Activated naive CD8-positive, alpha-beta T cell treated with anti-CD3 and anti-CD28 coated beads, Interleukin-2, amount 10 ng/mL, durations not matched to agents 7 days and 5 days (primary cell): ENCODE measurements around the gene BRSK1. TPM values are rescaled to one million over a fixed set of nuclear protein-coding genes. Genes with fewer than 3 reads are reported as not detected.

Experiments used
- ATAC-seq: fragments of 150-1000 bp; cut with Tn5 transposase; one replicate; pipeline ENCODE4 v1.10.0; 2021; ENCODE audit warnings: low read depth, moderate library complexity
- POLR2A ChIA-PET: fragments of 350-600 bp; sonication (Branson Sonifier 250); formaldehyde crosslinking; loops from one replicate; lab custom pipeline; 2021; ENCODE audit warnings: antibody characterized with exemption; lab: Charles Lee
- DNase-seq: peaks from one replicate; pipeline ENCODE4 v3.0.0; 2021
- H3K27ac Mint-ChIP-seq: one replicate; pipeline ENCODE4 v1.8.0; 2022; ENCODE audit warnings: mild to moderate bottlenecking, mixed read lengths
- H3K27me3 Mint-ChIP-seq: one replicate; pipeline ENCODE4 v1.8.0; 2022; ENCODE audit warnings: mild to moderate bottlenecking, moderate library complexity, mixed read lengths
- H3K36me3 Mint-ChIP-seq: one replicate; pipeline ENCODE4 v1.8.0; 2021; ENCODE audit warnings: mild to moderate bottlenecking, mixed read lengths
- H3K4me1 Mint-ChIP-seq: one replicate; pipeline ENCODE4 v1.8.0; 2021; ENCODE audit warnings: mixed read lengths
- H3K4me3 Mint-ChIP-seq: one replicate; pipeline ENCODE4 v1.8.0; 2022; ENCODE audit warnings: mild to moderate bottlenecking, moderate library complexity, mixed read lengths
- H3K9me3 Mint-ChIP-seq: one replicate; pipeline ENCODE4 v1.8.0; 2021; ENCODE audit warnings: mixed read lengths
- total RNA-seq, 2 experiments: library from RNA; stranded (reverse); gene quantifications; one replicate each; pipeline ENCODE4 v1.2.3, GENCODE V29; 2021

BRSK1 gene
- 1 to 10 TPM; 9.0 TPM for total RNA-seq

DNA sequence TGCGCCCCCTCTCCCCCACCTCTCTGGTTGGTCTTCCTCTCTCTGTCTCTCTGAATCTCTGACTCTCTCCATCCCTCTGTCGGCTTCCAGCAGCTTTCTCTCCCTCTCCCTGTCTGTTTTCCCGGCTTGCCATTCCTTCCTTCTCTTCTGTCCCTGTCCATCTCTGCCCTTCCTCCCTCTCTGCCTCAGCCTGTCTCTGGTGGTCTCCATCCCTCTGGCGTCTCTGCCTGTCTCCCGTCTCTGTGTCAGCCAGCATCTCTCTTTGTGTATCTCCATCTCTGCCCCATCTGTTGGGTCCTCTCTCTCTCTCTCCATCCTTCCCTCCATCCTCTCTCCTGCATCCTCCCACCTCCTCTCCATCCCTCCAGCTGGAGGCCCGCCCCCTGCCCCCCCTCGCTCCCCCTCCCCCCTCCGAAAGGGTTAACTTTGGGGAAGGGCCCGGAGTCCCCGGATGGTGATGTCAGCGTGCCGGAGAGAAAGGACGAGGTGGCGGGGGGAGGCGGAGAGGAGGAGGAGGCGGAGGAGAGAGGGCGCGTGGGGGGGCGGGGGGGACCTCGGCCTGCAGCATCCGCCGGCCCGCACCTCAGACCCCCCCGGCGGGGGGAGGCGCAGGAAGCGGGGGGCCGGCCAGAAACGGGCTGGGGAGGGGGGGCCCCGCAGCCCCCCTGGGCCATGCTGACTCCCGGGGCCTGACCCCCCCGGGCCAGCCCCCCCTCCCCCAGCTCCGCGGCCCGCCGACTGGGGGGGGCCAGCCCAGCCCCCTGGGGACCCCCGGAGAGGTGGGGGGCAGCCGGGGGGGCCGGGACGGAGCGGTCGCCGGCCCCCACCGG lies at the start of gene BRSK1:
Gene BRSK1 (plus strand): TSS at position 450 of the 830 bp plus-strand sequence. CDS start 446 bp downstream, outside the sequence.
- H3K27me3 Mint-ChIP-seq, result peaks cover 11% of the 10 kb centered on the region
- H3K4me3 Mint-ChIP-seq, result peak within 1 kb of the TSS; percentile 80
- POLR2A ChIA-PET, result interaction anchor here (2.0 kb wide), 1 partner anchor 25 kb away, joined by 11 read pairs; the partner anchor contains the start of gene PPP6R1
- no peaks in the 10 kb centered on the region for H3K9me3 Mint-ChIP-seq
- no peaks in the 10 kb centered on the region for H3K36me3 Mint-ChIP-seq
- peak within 1 kb of the TSS; percentile 83 for H3K27ac Mint-ChIP-seq
- H3K4me1 Mint-ChIP-seq, result peaks cover 25% of the 10 kb centered on the region
- ATAC-seq (no peak), DNase-seq (peak; percentile 53)

DNA sequence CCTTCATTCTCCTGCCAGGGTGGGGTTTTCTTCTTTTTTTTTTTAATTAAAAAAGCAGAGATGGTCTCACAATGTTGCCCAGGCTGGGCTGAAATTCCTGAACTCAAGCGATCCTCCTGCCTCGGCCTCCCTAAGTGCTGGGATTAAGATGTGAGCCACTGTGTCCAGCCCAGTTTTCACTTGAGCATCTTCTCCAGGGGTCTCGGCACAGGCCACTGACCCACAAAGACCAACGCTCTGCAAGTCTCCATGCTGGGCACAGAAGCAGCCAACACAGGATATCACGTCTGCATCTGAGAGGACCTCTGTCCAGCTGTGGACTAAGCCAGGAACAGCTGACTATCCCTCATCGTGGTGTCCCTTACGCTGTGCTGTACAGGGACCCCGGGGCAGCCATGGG lies 45.8 kb upstream of the BRSK1 start:
- DNase-seq (no peak), ATAC-seq (no peak)
- H3K9me3 Mint-ChIP-seq, result no peaks in the 10 kb centered on the region
- no peaks in the 10 kb centered on the region for H3K27me3 Mint-ChIP-seq
- no peak overlapping the region for H3K4me3 Mint-ChIP-seq
- H3K4me1 Mint-ChIP-seq, result peaks cover 7% of the 10 kb centered on the region
- POLR2A ChIA-PET, result interaction anchor here (1.2 kb wide), 1 partner anchor 17 kb away, joined by 3 read pairs; no protein-coding TSS in a partner anchor
- peaks cover 38% of the 10 kb centered on the region for H3K36me3 Mint-ChIP-seq
- no peak overlapping the region for H3K27ac Mint-ChIP-seq

DNA sequence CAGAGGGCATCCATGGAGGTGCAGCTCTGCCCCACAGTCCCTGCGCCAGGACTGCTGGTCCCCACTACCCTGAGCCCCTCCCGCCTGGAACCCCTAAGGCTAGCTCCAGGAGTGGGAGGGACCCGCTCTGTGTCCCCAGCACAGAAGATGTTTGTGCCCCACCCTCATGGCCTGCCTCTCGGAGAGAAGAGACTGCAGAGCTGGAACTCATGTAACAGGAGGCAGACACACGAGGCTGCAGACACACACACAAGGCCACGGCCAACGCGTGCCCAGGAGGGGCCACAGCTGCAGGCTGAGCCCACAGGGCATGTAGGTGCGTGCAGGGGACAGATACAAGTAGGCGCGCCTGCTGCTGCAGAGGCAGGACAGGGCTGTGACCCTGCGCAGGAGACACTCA lies 44.8 kb upstream of the BRSK1 start:
- Mint-ChIP-seq H3K4me3 (no peak overlapping the region), H3K4me1 (peaks cover 7% of the 10 kb centered on the region), H3K27me3 (no peaks in the 10 kb centered on the region), H3K9me3 (no peaks in the 10 kb centered on the region), H3K27ac (no peak overlapping the region), H3K36me3 (peaks cover 38% of the 10 kb centered on the region)
- POLR2A ChIA-PET, result no interaction called here
- DNase-seq (no peak), ATAC-seq (no peak)

DNA sequence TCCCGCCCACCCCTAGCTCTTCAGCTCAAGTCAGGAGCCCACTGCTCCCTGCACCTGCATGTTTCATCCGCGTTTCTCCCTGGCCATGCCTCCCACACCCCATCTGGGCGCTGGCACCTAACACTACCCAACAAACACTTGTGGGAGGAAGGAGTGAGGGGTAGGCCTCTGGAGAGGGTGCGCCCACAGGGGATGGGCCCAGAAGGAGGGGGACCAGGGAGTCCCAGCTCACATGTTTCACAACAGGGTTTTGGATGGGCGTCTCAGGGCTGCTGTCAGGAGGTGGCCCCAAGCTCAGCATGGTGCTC lies 43.1 kb upstream of the BRSK1 start:
- POLR2A ChIA-PET, result no interaction called here
- Mint-ChIP-seq H3K36me3 (peaks cover 27% of the 10 kb centered on the region), H3K27ac (no peak overlapping the region)

DNA sequence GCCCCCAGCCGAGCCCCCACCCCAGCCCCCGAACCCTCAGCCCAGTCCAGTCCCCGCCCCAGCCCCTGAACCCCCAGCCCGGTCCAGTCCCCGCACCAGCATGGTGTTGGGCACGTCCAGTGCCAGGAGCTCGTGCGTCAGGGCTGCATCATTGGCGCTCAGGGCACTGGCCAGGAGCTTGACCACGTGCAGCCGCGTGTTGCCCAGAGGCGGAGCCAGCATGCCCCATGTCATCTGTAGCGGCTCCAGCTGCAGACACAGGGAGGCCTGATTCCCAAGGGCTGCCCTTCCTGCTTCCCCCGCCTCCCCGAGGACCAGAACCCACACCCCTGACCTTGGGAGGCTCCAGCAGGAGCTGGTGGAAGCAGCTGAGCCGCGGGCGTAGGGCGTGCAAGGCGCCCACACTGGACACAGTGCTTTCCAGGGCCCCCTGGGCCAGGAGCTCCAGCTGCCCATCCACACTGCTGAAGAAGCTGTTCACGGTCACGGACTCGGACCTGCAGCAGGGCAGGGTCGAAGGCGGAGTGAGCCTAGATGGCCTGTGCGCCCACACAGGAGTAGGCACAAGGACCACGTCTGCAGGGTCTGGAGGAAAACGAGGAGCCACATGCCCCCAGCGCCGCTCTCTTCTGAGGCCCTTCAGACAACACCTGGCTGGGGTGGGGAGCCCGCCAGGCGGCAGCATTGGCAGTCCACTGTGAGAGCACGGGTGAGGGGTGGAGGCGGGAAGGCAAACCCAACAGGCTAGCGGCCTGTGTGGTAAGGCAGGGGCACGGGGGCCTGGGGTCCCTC lies 42.5 kb upstream of the BRSK1 start:
- H3K9me3 Mint-ChIP-seq, result no peaks in the 10 kb centered on the region
- POLR2A ChIA-PET, result interaction anchor here (0.6 to 0.9 kb wide), 2 partner anchors 10 to 13 kb away, joined by 3 read pairs; no protein-coding TSS in a partner anchor
- no peaks in the 10 kb centered on the region for H3K27me3 Mint-ChIP-seq
- H3K36me3 Mint-ChIP-seq, result peaks cover 23% of the 10 kb centered on the region
- peaks cover 4% of the 10 kb centered on the region for H3K4me1 Mint-ChIP-seq
- no peak overlapping the region for H3K27ac Mint-ChIP-seq
- H3K4me3 Mint-ChIP-seq, result no peak overlapping the region
- no peak for ATAC-seq
- no peak for DNase-seq

More for the DNA sequence above, 43.1 kb upstream of the BRSK1 start:
- Mint-ChIP-seq H3K9me3 (no peaks in the 10 kb centered on the region), H3K27me3 (no peaks in the 10 kb centered on the region), H3K4me1 (peaks cover 6% of the 10 kb centered on the region), H3K4me3 (no peak overlapping the region)
- no peak for DNase-seq
- ATAC-seq, result no peak

DNA sequence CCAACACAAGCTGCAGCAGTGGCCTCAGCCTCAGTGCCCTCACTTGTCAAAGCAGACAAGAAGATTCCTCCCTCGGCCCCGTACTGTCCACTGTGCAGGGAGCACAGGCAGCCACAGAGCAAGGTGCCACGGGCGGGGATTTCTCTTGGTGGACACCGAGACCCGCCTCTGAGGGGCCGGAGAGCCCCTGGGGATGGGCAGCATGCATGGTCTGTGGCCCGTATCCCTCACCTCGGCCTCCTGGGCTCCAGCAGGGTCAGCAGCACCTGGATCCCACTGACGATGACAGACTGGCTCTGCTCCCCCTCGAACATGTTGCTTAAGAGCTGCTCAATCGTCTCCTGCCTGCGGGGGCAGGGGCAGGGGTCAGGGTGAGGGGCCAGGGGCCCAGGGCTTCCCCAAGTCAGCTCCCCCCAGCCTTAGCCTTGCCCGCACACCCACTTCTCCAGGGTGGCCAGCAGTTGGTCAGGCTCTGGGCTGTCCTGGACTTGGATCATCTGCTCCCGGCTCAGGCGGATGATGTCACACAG lies 41.8 kb upstream of the BRSK1 start:
- H3K9me3 Mint-ChIP-seq, result no peaks in the 10 kb centered on the region
- no peak overlapping the region for H3K27ac Mint-ChIP-seq
- H3K4me3 Mint-ChIP-seq, result no peak overlapping the region
- H3K27me3 Mint-ChIP-seq, result no peaks in the 10 kb centered on the region
- H3K36me3 Mint-ChIP-seq, result peaks cover 17% of the 10 kb centered on the region
- peaks cover 2% of the 10 kb centered on the region for H3K4me1 Mint-ChIP-seq
- POLR2A ChIA-PET, result interaction anchor here (0.9 kb wide), 1 partner anchor 9 kb away, joined by 3 read pairs; no protein-coding TSS in a partner anchor
- no peak for ATAC-seq
- no peak for DNase-seq

DNA sequence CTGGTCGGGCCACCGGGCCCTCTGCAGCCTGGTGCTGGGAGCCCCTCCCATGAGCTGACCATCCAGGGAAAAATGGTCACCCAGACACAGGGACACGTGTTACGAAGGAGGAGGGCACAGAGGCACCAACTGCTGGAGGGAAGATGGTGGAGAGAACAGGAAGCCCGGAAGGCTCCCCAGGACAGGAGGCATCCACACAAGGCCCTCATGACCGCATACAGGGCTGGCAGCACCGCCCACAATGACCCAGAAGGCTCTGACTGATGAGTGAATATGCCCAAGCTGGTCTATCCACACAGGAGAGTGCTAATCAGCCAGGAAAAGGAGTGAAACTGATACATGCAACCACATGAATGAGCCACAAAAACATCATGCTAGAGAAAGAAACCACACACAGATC lies 41.3 kb upstream of the BRSK1 start:
- Mint-ChIP-seq H3K27me3 (no peaks in the 10 kb centered on the region), H3K4me3 (no peak overlapping the region), H3K27ac (no peak overlapping the region), H3K9me3 (no peaks in the 10 kb centered on the region), H3K4me1 (peaks cover 2% of the 10 kb centered on the region), H3K36me3 (peaks cover 12% of the 10 kb centered on the region)
- ATAC-seq, result no peak
- POLR2A ChIA-PET, result interaction anchor here (1.5 to 2.7 kb wide), 2 partner anchors 12 to 17 kb away, joined by 4 to 13 read pairs; no protein-coding TSS in a partner anchor
- no peak for DNase-seq

DNA sequence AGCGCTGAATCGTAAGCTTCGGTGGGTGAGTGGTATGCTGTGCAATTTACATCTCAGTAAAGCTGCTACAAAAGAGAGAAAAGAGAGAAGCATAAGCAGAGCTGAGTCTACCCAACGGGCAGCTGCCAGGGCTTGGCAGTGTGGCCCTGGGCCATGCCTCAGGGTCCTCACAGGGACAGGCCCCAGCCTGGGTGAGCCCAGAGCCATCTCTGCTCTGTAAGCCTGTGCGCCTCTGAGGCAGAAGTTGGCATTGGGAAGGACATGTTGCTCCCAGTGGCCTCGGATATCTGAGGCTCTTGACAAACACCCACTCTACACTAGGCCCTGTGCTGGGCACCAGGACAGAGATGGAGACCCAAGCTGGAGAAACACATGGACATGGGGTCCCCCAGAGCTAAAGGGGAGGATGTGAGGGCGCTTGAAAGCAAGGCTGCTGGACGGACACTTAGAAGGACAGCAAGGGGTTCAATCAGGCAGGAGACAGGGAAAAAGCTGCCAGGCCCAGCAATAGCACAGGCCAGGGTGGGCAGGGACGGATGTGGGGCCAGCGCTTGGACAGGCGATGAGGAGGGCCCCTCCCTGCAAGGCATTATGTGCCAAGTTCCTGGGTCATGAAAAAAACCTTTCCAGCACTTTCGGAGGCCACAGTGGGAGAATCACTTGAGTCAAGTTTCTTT lies 39.7 kb upstream of the BRSK1 start:
- peak overlapping the region; percentile 13 for H3K27ac Mint-ChIP-seq
- ATAC-seq, result no peak
- H3K4me3 Mint-ChIP-seq, result no peak overlapping the region
- POLR2A ChIA-PET, result interaction anchor here (1.5 to 2.7 kb wide), 2 partner anchors 10 to 15 kb away, joined by 4 to 13 read pairs; no protein-coding TSS in a partner anchor
- peaks cover 11% of the 10 kb centered on the region for H3K36me3 Mint-ChIP-seq
- H3K9me3 Mint-ChIP-seq, result no peaks in the 10 kb centered on the region
- peaks cover 6% of the 10 kb centered on the region for H3K4me1 Mint-ChIP-seq
- no peak for DNase-seq
- no peaks in the 10 kb centered on the region for H3K27me3 Mint-ChIP-seq

DNA sequence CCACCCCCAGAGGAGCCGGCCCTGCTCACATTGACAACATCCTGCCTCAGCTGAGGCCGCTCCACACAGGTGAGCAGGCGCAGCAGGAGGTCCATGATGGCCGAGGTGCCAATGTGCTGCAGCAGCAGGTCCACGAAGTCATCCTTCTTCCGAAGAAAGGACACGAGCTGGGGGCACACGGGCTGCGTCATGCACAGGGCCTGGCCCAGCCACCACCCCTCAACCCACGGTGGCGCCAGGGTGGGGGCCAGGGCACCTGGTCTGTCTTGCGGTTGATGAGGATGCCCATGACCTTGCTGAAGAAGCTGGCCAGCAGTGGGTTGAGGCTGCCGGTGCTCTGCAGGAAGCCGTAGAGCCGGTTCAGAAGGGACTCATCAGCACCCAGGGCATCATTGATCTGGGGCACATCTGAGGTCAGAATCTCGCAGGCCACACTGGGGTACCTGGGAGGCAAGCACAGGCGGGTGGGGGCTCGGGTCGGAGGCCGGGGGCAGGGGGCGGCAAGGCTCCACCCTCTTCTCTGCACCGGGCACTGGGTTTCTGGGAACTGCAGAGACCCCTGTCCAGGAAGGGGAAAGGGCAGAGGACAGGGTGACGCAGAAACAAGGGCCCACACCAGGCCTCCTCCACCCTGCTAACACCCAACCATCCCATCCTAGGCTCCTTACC lies 38.4 kb upstream of the BRSK1 start:
- peaks cover 11% of the 10 kb centered on the region for H3K36me3 Mint-ChIP-seq
- DNase-seq (no peak), ATAC-seq (no peak)
- H3K27me3 Mint-ChIP-seq, result no peaks in the 10 kb centered on the region
- H3K9me3 Mint-ChIP-seq, result no peaks in the 10 kb centered on the region
- POLR2A ChIA-PET, result interaction anchor here (1.3 to 2.7 kb wide), 3 partner anchors 9 to 94 kb away, joined by 3 to 13 read pairs (median 13); partner anchors contain the start of gene KMT5C
- H3K4me3 Mint-ChIP-seq, result no peak overlapping the region
- peaks cover 6% of the 10 kb centered on the region for H3K4me1 Mint-ChIP-seq
- no peak overlapping the region for H3K27ac Mint-ChIP-seq

DNA sequence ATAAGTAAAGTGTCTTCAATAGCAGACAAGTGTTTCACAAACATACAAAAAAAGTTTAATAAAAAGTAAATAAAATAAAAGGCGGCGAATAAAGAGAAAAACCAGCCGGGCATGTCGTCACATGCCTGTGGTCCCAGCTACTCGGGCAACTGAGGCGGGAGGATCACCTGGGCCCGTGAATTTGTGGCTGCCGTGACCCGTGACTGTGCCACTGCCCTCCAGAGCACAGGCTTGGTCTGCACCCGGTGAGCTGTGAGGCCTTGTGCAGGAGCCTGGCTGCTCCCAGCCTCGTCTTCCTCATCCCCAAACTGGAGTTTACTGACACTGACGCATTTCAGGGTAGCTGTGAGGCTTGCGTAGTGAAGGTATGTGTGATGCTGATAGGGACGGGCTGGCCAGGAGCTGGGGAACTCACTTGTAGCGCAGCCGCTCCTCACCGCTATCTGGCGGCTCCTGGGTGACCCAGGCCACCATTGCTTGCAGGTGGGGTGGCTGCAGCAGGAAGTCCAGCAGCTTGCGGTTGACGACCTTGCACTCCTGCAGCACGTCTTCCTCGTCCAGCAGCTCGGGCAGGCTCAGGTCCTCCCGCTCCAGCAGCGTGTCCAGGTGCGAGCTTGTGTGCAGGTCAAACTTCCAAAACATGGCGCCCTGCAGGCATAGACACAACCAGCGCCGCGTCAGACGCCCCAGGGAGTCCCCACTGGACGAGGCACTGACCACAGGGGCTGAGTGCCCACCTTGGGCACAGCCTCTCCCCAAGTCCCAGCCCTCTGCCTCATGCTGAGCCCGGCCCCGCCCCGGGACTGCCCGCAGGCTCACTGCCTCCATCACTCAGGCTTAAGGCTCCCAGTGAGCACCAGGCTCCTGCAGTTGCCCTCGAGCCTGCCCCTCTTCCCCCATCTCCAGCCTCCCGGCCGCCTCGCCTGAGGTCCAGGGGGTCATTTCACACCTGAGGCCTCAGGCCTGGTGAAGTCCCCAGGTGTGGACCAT lies 37.0 kb upstream of the BRSK1 start:
- Mint-ChIP-seq H3K4me3 (no peak overlapping the region), H3K27ac (no peak overlapping the region), H3K4me1 (peaks cover 19% of the 10 kb centered on the region), H3K27me3 (no peaks in the 10 kb centered on the region), H3K36me3 (peaks cover 15% of the 10 kb centered on the region), H3K9me3 (no peaks in the 10 kb centered on the region)
- no peak for ATAC-seq
- POLR2A ChIA-PET, result interaction anchor here (1.3 to 1.8 kb wide), 2 partner anchors 10 to 93 kb away, joined by 3 to 13 read pairs; partner anchors contain the start of gene KMT5C
- DNase-seq, result no peak

DNA sequence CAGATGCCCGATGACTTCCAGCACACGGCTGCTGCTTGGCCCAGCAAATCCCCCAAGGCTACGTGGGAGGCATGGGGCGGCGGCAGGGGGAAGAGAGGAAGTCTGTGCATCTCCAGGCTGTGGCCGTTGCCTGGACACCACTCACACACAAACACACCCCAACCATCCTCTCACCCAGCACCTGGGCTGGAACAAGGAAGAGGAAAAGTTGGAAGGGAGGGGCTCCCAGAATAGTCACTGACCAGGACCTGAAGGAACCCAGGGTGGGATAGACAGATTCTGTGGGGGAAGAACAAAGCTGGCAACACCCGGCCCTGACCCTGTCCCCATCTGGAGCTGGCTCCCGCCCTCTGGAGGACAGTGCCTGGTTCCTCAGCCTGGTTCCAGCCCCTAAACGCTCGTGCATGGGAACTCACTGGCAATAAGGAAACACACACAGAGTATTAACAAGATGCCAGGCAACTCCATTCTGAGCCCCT lies 36.1 kb upstream of the BRSK1 start:
- no peaks in the 10 kb centered on the region for H3K27me3 Mint-ChIP-seq
- POLR2A ChIA-PET, result no interaction called here
- no peaks in the 10 kb centered on the region for H3K9me3 Mint-ChIP-seq
- ATAC-seq (no peak), DNase-seq (peak; percentile 22)
- peaks cover 16% of the 10 kb centered on the region for H3K36me3 Mint-ChIP-seq
- H3K4me3 Mint-ChIP-seq, result no peak overlapping the region
- peaks cover 21% of the 10 kb centered on the region for H3K4me1 Mint-ChIP-seq
- H3K27ac Mint-ChIP-seq, result no peak overlapping the region
